Panc1 (cell line): ENCODE results near the gene MED13L. TPM values are rescaled to one million over a fixed set of nuclear protein-coding genes. Genes with fewer than 3 reads are reported as not detected.

ENCODE experiments used
- ATAC-seq: fragments of 200-7000 bp; cut with Tn5 transposase; 2 replicates; pipeline ENCODE4 v1.9.1; 2020; ENCODE audit warnings: mild to moderate bottlenecking, moderate library complexity
- BruUV-seq: library from RNA; stranded (reverse); fragments of 400-500 nt; replicated peaks from 2 replicates; lab custom pipeline; 2021; lab: Mats Ljungman, UMichigan
- CTCF ChIA-PET: fragments of 300-600 bp; sonication (Branson Sonifier 250); formaldehyde crosslinking; loops from one replicate; lab custom pipeline; 2022; ENCODE audit warnings: antibody characterized with exemption; lab: Charles Lee
- POLR2A ChIA-PET: fragments of 300-600 bp; sonication (Branson Sonifier 250); formaldehyde crosslinking; loops from one replicate; lab custom pipeline; 2022; ENCODE audit warnings: antibody characterized with exemption; lab: Charles Lee
- DNase-seq: peaks from one replicate; pipeline ENCODE4 v3.0.0-alpha.2; 2010; ENCODE audit warnings: low read depth, low spot score
- H3K27ac ChIP-seq: 2 replicates; pipeline ENCODE4 v1.5.1; 2011; ENCODE audit warnings: mild to moderate bottlenecking, low read length, inconsistent platforms
- H3K27me3 ChIP-seq: fragments of 200-500 bp; sonication (Bioruptor generic); 2 replicates; pipeline ENCODE4 v1.6.0; 2014; ENCODE audit warnings: low read length, inconsistent platforms; ENCODE audit not compliant: control insufficient read depth, insufficient read depth
- H3K36me3 ChIP-seq: fragments of 200-500 bp; sonication (Bioruptor generic); 2 replicates; pipeline ENCODE4 v1.5.1; 2014; ENCODE audit warnings: inconsistent platforms, mild to moderate bottlenecking, low read length, moderate library complexity; ENCODE audit not compliant: control insufficient read depth, insufficient read depth
- H3K4me1 ChIP-seq: 2 replicates; pipeline ENCODE4 v1.5.1; 2011; ENCODE audit warnings: inconsistent platforms, mild to moderate bottlenecking, low read length, moderate library complexity; ENCODE audit not compliant: control insufficient read depth, insufficient read depth
- H3K4me3 ChIP-seq, 2 experiments: 2 replicates each; pipeline ENCODE4 v1.5.1; 2011 to 2012; ENCODE audit warnings: low read depth in 2 of 2, low read length in 2 of 2, mild to moderate bottlenecking in 2 of 2, inconsistent platforms in 1 of 2, moderate library complexity in 1 of 2
- H3K9me3 ChIP-seq: fragments of 200-500 bp; sonication (Bioruptor generic); 2 replicates; pipeline ENCODE4 v1.5.1; 2014; ENCODE audit warnings: low read depth, mild to moderate bottlenecking, inconsistent platforms, low read length, moderate library complexity; ENCODE audit not compliant: control insufficient read depth, insufficient read depth
- CTCF ChIP-seq: fragments of 450-650 bp; IDR thresholded peaks from 2 replicates; pipeline ENCODE4 v1.5.1; 2017; ENCODE audit warnings: mild to moderate bottlenecking
- POLR2AphosphoS5 ChIP-seq: IDR thresholded peaks from 2 replicates; pipeline ENCODE4 v1.6.1; 2012; ENCODE audit warnings: mild to moderate bottlenecking, low read depth, low read length, moderate library complexity
- REST ChIP-seq, 2 experiments: IDR thresholded peaks; 2 replicates each; pipeline ENCODE4 v1.6.1; 2011 to 2012; ENCODE audit warnings: low read depth in 2 of 2, control low read depth in 1 of 2, low read length in 1 of 2, mild to moderate bottlenecking in 1 of 2, moderate library complexity in 1 of 2; ENCODE audit not compliant: insufficient read depth in 1 of 2
- SIN3A ChIP-seq: IDR thresholded peaks from 2 replicates; pipeline ENCODE4 v1.6.1; 2012; ENCODE audit warnings: low read depth, mild to moderate bottlenecking, low read length, moderate library complexity, borderline replicate concordance; ENCODE audit not compliant: insufficient read depth
- TCF7L2 ChIP-seq: IDR thresholded peaks from 2 replicates; pipeline ENCODE4 v1.6.1; 2011; ENCODE audit warnings: mild to moderate bottlenecking, low read depth, low read length, inconsistent platforms
- in situ Hi-C: cut with HindIII; loops from 2 replicates; pipeline ENCODE4 v1.10.0; 2016; ENCODE audit warnings: low sequenced_read_pairs, low pct_unique_long_range_greater_than_20kb
- intact Hi-C: fragments of 100-400 bp; cut with micrococcal nuclease; formaldehyde crosslinking; loops from one replicate; pipeline ENCODE4 v1.10.0; 2022; ENCODE audit not compliant: unreplicated experiment
- total RNA-seq: library from RNA; stranded (reverse); gene quantifications from one replicate; pipeline ENCODE4 v1.2.1, GENCODE V29; 2021; ENCODE audit not compliant: unreplicated experiment

The MED13L gene
- total RNA-seq, 1 experiment from 2014 or later: 170 TPM

- in situ Hi-C loops: no loop called here
- no TSS peak for BruUV-seq
- DNase-seq (no peak), ATAC-seq (no peak)
- TF ChIP-seq REST (IDR thresholded peaks at IDR 0.05; ENCODE audit: insufficient read depth in 1 of 2, low read depth in 2 of 2, low read length in 1 of 2) (no peak), CTCF (no peak), POLR2AphosphoS5 (no peak)
- Histone ChIP-seq H3K4me1 (no peaks in the 10 kb centered on the region), H3K27me3 (no peaks in the 10 kb centered on the region), H3K36me3 (no peaks in the 10 kb centered on the region), H3K4me3 (no peak overlapping the region), H3K9me3 (no peaks in the 10 kb centered on the region), H3K27ac (no peak overlapping the region)
- ChIA-PET POLR2A (interaction anchor here (0.7 kb wide), 1 partner anchor 24 kb away, joined by 3 read pairs; no protein-coding TSS in a partner anchor), CTCF (interaction anchor here (0.7 to 1.8 kb wide), 3 partner anchors 11 to 1967 kb away, joined by 3 to 6 read pairs (median 4); no protein-coding TSS in a partner anchor)
- intact Hi-C loops: loop anchor here (10.0 kb wide), 1 partner anchor 757 kb away; no protein-coding TSS in a partner anchor
Observed at GRCh38 chr12:115947696-115948062, 329.8 kb downstream of the MED13L start.

DNA sequence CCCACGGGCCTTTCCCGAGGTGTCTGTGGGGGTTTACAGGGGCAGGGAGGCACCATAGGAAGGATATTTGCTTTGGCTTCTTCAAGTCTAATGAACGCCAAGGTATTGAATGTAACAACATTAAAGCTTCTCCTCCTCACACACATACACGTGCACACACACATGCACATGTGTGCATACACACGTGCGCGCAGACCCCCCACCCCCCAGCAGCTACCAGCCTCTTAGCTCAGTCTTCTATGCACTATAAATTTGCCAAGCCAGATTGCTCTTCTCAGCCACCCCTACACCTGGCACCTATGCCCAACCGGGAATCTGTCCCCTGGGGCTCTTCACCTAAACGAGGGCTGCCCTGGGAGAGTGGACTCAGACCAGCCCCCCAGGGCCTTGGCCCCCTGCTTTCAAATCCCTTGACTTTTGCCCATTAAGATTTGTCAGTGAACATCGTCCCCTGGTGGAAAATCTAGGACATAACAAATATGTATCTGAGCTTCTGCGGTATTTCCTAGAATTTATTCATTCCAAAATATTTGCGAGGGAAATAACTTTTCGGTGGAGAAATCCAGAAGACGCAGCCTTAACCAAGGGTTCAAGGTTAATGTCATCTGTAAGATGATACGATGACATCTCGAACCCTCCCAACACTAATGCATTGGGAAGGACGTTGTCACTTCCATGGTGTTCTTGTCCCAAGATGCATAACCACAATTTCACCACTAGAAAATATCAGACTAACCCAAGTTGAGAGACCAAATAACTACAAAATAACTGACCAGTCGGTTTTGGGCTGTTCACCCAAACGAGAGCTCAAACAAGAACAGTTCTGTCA is 330.4 kb downstream of the MED13L start:
- ATAC-seq: no peak
- in situ Hi-C loops: no loop called here
- CTCF ChIA-PET: interaction anchor here (0.6 to 1.8 kb wide), 6 partner anchors 29 to 1966 kb away, joined by 3 to 9 read pairs (median 4); partner anchors contain the start of gene TBX3

More for the DNA sequence above, 330.4 kb downstream of the MED13L start:
- intact Hi-C loops: loop anchor here (10.0 kb wide), 1 partner anchor 758 kb away; no protein-coding TSS in a partner anchor
- no peaks in the 10 kb centered on the region for H3K27me3 ChIP-seq
- TF ChIP-seq SIN3A (no peak), TCF7L2 (no peak), CTCF (peak; percentile 87)
- no peaks in the 10 kb centered on the region for H3K4me1 ChIP-seq
- POLR2A ChIA-PET: interaction anchor here (0.6 to 0.7 kb wide), 2 partner anchors 22 to 24 kb away, joined by 3 to 5 read pairs; no protein-coding TSS in a partner anchor
- H3K27ac ChIP-seq: no peak overlapping the region
- no peaks in the 10 kb centered on the region for H3K36me3 ChIP-seq
- no peaks in the 10 kb centered on the region for H3K9me3 ChIP-seq
- no peak for DNase-seq
- H3K4me3 ChIP-seq: no peak overlapping the region
- BruUV-seq: no TSS peak
